Head of caudate nucleus (tissue), 42 donors: ENCODE data around the gene SUPT3H.
"Not testable (repeated sequence)": the region's sequence is repeated elsewhere in the genome, so short reads cannot be mapped to it uniquely, and the experiment has no call there.

Experiments used
- DNase-seq, 42 donors: peaks; one replicate each; pipeline versions ENCODE4 v3.0.0 to v3.0.0-alpha.2; 2020 to 2021; ENCODE audit warnings: mixed read lengths in 7 of 42
- intact Hi-C: fragments of 100-400 bp; cut with DNase I; formaldehyde crosslinking; loops from one replicate; pipeline ENCODE4 v1.15.0; 2022

The SUPT3H gene

GRCh38 chr6:45289751-45290514, 87.8 kb downstream of the SUPT3H start:
- DNase-seq: no peak
- intact Hi-C loops: no loop called here

- intact Hi-C loops, DNase-seq: not testable (repeated sequence)
Measured at GRCh38 chr6:45286707-45287106, 91.0 kb downstream of the SUPT3H start.

GRCh38 chr6:45278367-45278766, 99.4 kb downstream of the SUPT3H start:
- no peak for DNase-seq
- intact Hi-C loops: no loop called here

DNA sequence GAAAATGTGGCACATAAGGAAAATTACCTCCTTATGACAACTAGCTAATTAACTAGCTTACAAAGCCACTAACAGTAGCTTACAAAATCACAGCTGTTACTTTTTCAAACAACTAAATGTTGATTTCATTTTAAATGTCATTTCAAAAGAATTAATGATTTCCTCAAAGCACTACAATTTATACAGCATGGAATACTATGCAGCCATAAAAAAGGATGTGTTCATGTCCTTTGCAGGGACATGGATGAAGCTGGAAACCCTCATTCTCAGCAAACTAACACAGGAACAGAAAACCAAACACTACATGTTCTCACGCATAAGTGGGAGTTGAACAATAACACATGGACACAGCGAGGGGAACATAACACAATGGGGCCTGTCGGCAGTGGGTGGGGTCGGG, 100.0 kb downstream of the SUPT3H start:
- DNase-seq, intact Hi-C loops: not testable (repeated sequence)

- DNase-seq: no peak
Measured at GRCh38 chr6:45275358-45275757, 102.4 kb downstream of the SUPT3H start.

GRCh38 chr6:45272626-45273025, 105.1 kb downstream of the SUPT3H start:
- no peak for DNase-seq
- intact Hi-C loops: no loop called here

More at GRCh38 chr6:45275358-45275757, 102.4 kb downstream of the SUPT3H start:
- intact Hi-C loops: no loop called here

DNA sequence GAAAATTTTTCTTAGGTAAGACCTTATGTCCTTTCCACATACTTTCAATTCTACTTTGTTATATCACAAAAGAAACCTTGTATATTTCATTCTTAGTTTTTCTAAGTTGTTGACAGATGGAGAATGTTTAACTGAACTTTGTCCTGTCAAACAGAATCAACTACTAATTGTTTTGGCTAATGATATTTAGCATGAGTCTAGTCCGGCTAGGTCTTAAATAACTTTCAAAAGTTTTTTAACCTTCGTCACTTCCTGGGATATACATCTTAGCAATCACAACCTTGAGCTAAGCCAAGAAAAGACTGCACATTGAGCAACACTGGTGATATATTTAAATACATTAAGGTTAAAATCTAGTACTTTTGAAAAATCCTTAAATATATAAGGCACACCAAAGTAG, 112.5 kb downstream of the SUPT3H start:
- no peak for DNase-seq
- intact Hi-C loops: no loop called here

DNA sequence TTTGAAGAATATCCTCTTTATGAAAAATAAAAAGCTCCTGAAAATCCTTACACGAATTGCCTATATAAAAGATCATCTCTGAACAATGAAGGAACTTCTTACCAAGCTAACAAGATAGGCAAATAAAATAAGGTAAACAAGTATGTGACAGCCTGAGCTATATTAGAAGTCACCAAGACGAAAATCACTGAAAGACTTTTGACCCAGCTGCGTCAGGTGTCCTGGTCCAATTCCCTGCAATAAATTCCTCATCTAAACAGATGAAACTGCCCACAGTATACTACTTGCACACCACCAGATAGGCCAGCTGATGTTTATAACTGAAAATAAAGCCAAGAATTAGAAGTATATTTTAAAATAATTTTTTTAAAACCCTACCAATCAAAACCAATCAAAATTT, 117.0 kb downstream of the SUPT3H start:
- DNase-seq: no peak
- intact Hi-C loops: no loop called here

- no peak for DNase-seq
- intact Hi-C loops: no loop called here
Measured at GRCh38 chr6:45256697-45257695, 120.7 kb downstream of the SUPT3H start.

- intact Hi-C loops: no loop called here
- no peak for DNase-seq
Measured at GRCh38 chr6:45255434-45255833, 122.3 kb downstream of the SUPT3H start.

DNA sequence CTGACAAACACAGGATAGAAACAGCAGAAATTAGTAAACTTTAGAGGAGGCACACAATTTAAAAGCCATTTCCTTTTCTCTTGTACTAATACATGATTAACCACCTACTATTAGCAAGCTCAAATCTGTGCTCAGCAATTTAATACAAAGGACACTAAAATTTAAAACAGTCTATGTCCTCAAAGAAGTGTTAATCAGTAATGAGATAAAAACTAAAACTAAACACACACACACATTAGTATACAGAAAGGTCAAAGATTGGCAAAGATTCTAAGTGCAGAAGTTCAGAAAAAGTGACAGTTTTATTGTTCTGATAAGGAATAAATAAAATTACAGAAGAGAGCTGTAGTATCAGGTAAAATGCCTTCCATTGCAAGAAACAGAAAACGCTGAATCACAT, 123.5 kb downstream of the SUPT3H start:
- intact Hi-C loops: no loop called here
- DNase-seq: no peak

DNA sequence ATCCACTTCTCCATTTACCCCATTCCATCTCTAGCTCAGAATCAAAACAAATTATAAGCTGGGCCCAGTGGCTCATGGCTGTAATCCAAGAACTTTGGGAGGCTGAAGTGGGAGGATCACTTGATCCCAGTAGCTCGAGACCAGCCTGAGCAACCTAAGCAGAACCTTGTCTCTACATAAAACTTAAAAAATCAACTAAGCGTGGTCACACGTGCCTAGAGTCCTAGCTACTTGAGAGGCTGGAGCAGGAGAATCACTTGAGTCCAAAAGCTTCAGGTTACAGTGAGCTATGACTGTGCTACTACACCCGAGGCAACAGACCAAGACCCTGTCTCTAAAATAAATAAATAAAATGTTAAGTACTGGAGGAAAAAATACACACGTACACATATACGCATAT, 124.3 kb downstream of the SUPT3H start:
- no peak for DNase-seq
- intact Hi-C loops: no loop called here

GRCh38 chr6:45231660-45232059, 146.1 kb downstream of the SUPT3H start:
- no peak for DNase-seq
- intact Hi-C loops: no loop called here

- intact Hi-C loops: no loop called here
- no peak for DNase-seq
Measured at GRCh38 chr6:45229416-45229815, 148.3 kb downstream of the SUPT3H start.

DNA sequence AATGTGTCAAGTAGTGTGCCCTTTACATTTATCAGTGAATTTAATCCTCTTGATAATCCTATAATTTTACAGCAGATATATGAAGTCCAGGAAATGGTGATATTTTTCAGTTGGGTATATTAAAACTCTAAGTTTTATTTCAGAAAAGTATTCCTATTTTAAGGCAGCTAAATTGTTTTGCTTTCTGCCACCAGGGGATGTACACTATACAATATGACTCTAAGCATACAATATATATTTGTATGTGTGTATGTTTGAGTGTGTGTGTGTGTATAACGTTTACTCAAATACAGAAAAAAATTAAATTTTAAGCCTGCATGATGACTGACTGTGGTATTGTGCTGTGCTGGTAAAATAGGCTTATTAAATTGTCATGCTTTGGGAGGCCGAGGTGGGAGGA, 151.7 kb downstream of the SUPT3H start:
- DNase-seq: no peak
- intact Hi-C loops: no loop called here

- no peak for DNase-seq
- intact Hi-C loops: no loop called here
Measured at GRCh38 chr6:45222380-45222779, 155.4 kb downstream of the SUPT3H start.

DNA sequence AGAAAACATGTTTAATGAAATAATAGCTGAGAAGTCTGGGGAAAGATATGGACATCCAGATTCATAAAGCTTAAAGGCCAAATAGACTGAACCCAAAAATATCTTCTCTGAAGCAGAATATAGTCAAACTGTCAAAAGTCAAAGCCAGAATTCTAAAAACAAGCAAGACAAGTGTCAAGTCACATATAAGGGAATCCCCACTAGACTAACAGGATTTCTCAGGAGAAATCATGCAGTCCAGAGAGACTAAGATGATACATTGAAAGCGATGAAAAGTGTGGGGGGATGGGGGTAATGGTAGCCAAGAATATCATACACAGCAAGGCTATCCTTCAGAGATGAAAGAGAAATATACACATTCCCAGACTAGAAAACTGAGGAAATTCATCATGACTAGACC, 162.0 kb downstream of the SUPT3H start:
- intact Hi-C loops: no loop called here
- DNase-seq: no peak

DNA sequence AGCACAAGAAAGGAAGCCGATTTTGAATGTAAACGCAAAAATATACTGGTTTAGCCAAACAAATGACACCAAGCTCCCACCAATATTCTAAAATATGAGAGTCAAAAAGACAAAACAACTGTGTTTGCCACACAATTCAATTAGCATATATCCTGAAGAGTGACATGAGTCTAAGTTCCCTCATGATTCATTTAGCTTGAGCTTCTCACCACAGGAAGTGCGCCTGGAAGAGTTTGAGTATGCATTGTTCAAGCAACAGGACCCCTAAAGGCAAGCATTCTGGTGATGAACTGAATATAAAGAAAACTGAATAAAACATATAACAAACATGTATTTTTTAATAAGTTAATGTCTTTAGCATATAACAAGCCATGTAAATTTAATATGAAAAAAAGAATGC, 164.8 kb downstream of the SUPT3H start:
- DNase-seq: no peak
- intact Hi-C loops: no loop called here

DNA sequence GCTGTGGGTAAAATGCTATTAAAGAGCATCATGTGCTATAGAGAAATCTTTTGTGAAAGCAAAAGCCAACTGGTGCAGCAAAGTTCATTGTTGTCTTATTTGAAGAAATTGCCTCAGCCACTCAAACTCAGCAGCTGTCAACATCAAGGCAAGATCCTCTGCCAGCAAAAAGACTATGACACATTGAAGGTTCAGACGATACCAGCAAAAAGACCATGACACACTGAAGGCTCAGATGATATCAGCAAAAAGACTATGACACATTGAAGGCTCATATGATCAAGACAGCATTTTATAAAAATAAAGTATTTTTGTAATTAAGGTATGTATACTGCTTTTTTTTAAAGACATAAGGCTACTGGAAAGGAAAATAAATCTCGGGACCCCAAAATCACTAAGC, 168.0 kb downstream of the SUPT3H start:
- intact Hi-C loops: no loop called here
- DNase-seq: no peak

GRCh38 chr6:45206793-45207492, 170.8 kb downstream of the SUPT3H start:
- intact Hi-C loops: no loop called here
- no peak for DNase-seq
